Measurements from ENCODE around the gene DDX24. TPM values are rescaled to one million over a fixed set of nuclear protein-coding genes. Genes with fewer than 3 reads are reported as not detected.

DDX24 gene
- polyA plus RNA-seq, 2 donors: 45.6 to 58.3 TPM

DNA sequence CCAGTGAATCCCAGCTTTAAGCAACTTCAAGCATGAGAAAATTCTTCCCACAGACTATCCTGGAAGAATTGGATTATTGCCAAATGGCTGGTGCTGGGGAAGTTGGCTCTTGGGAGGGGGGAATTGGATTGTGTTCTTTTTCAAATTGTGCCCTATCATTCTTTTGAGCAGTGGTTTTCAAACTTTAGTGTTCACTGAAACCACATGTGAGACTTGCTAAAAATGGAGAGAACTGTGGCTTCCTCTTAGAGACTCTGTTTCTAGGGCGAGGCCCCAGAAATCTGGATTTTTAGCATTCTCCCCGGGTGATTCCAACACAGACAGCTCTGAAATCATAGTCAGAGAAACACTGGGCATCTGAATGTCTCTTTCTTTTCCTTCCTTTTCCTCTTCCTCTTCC, 69.2 kb downstream of the DDX24 start:
- Histone ChIP-seq H3K27ac (ENCODE audit: low read depth in 2 of 2, low read length in 1 of 2) (no peak overlapping the region), H3K9me3 (ENCODE audit: control insufficient read depth in 2 of 2, insufficient read depth in 1 of 2, low read depth in 1 of 2, low read length in 1 of 2) (no peaks in the 10 kb centered on the region), H3K27me3 (ENCODE audit: control insufficient read depth in 1 of 2, insufficient read depth in 2 of 2, low read length in 2 of 2) (no peaks in the 10 kb centered on the region), H3K36me3 (ENCODE audit: control insufficient read depth in 2 of 2, insufficient read depth in 2 of 2, low read length in 1 of 2) (no peaks in the 10 kb centered on the region), H3K4me1 (ENCODE audit: control insufficient read depth in 2 of 2, insufficient read depth in 2 of 2, low read length in 1 of 2) (peaks cover 0 to 5% of the 10 kb centered on the region in 2 donors), H3K4me3 (ENCODE audit: low read depth in 1 of 2, low read length in 2 of 2) (no peak overlapping the region)
- WGBS, 2 donors: 53 to 63% methylated on average over 2 of the region's 2 CpGs

GRCh38 chr14:94010625-94011024, 70.4 kb downstream of the DDX24 start:
- no peaks in the 10 kb centered on the region for H3K27me3 ChIP-seq (ENCODE audit: control insufficient read depth in 1 of 2, insufficient read depth in 2 of 2, low read length in 2 of 2)
- H3K27ac ChIP-seq (ENCODE audit: low read depth in 2 of 2, low read length in 1 of 2): no peak overlapping the region
- H3K9me3 ChIP-seq (ENCODE audit: control insufficient read depth in 2 of 2, insufficient read depth in 1 of 2, low read depth in 1 of 2, low read length in 1 of 2): no peaks in the 10 kb centered on the region
- H3K4me3 ChIP-seq (ENCODE audit: low read depth in 1 of 2, low read length in 2 of 2): no peak overlapping the region
- WGBS, 2 donors: 77 to 86% methylated on average over 6 of the region's 6 CpGs
- H3K4me1 ChIP-seq (ENCODE audit: control insufficient read depth in 2 of 2, insufficient read depth in 2 of 2, low read length in 1 of 2): peaks cover 0 to 5% of the 10 kb centered on the region in 2 donors
- H3K36me3 ChIP-seq (ENCODE audit: control insufficient read depth in 2 of 2, insufficient read depth in 2 of 2, low read length in 1 of 2): no peaks in the 10 kb centered on the region

DNA sequence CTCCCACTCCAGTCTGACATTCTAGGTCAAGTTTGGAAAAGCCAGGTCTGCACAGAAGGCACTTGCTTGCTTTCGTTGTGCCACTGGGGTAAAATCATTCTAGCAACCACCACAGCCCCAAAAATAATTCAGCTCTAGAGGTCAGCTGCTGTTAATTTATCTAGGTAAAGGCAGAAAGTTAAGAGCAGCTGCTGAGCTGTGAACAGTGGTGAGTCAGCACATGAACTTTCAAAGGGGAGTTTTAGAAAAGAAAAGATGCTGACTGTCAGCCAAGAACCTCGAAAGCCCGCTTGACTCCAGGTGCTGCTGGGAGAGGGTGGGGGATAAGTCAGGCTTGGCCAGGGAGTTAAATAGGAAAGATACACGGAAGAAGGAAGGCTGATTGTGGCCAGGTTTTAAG, 71.2 kb downstream of the DDX24 start:
- H3K4me3 ChIP-seq (ENCODE audit: low read depth in 1 of 2, low read length in 2 of 2): no peak overlapping the region
- WGBS, 2 donors: 17 to 26% methylated on average over 4 of the region's 4 CpGs
- H3K27me3 ChIP-seq (ENCODE audit: control insufficient read depth in 1 of 2, insufficient read depth in 2 of 2, low read length in 2 of 2): no peaks in the 10 kb centered on the region
- no peaks in the 10 kb centered on the region for H3K36me3 ChIP-seq (ENCODE audit: control insufficient read depth in 2 of 2, insufficient read depth in 2 of 2, low read length in 1 of 2)
- no peak overlapping the region for H3K27ac ChIP-seq (ENCODE audit: low read depth in 2 of 2, low read length in 1 of 2)
- H3K4me1 ChIP-seq (ENCODE audit: control insufficient read depth in 2 of 2, insufficient read depth in 2 of 2, low read length in 1 of 2): peaks cover 0 to 5% of the 10 kb centered on the region in 2 donors
- no peaks in the 10 kb centered on the region for H3K9me3 ChIP-seq (ENCODE audit: control insufficient read depth in 2 of 2, insufficient read depth in 1 of 2, low read depth in 1 of 2, low read length in 1 of 2)

GRCh38 chr14:94008234-94008633, 72.8 kb downstream of the DDX24 start:
- WGBS, 2 donors: 63 to 72% methylated on average over 3 of the region's 3 CpGs
- H3K27me3 ChIP-seq (ENCODE audit: control insufficient read depth in 1 of 2, insufficient read depth in 2 of 2, low read length in 2 of 2): no peaks in the 10 kb centered on the region

GRCh38 chr14:94005324-94006073, 75.5 kb downstream of the DDX24 start:
- no peaks in the 10 kb centered on the region for H3K27me3 ChIP-seq (ENCODE audit: control insufficient read depth in 1 of 2, insufficient read depth in 2 of 2, low read length in 2 of 2)
- no peak overlapping the region for H3K4me3 ChIP-seq (ENCODE audit: low read depth in 1 of 2, low read length in 2 of 2)
- H3K9me3 ChIP-seq (ENCODE audit: control insufficient read depth in 2 of 2, insufficient read depth in 1 of 2, low read depth in 1 of 2, low read length in 1 of 2): no peaks in the 10 kb centered on the region
- H3K36me3 ChIP-seq (ENCODE audit: control insufficient read depth in 2 of 2, insufficient read depth in 2 of 2, low read length in 1 of 2): no peaks in the 10 kb centered on the region
- H3K4me1 ChIP-seq (ENCODE audit: control insufficient read depth in 2 of 2, insufficient read depth in 2 of 2, low read length in 1 of 2): peaks cover 5 to 6% of the 10 kb centered on the region in 2 donors
- WGBS, 2 donors: 47 to 50% methylated on average over 14 of the region's 14 CpGs
- no peak overlapping the region for H3K27ac ChIP-seq (ENCODE audit: low read depth in 2 of 2, low read length in 1 of 2)

More at GRCh38 chr14:94008234-94008633, 72.8 kb downstream of the DDX24 start:
- peaks cover 0 to 5% of the 10 kb centered on the region in 2 donors for H3K4me1 ChIP-seq (ENCODE audit: control insufficient read depth in 2 of 2, insufficient read depth in 2 of 2, low read length in 1 of 2)
- no peaks in the 10 kb centered on the region for H3K36me3 ChIP-seq (ENCODE audit: control insufficient read depth in 2 of 2, insufficient read depth in 2 of 2, low read length in 1 of 2)
- no peak overlapping the region for H3K27ac ChIP-seq (ENCODE audit: low read depth in 2 of 2, low read length in 1 of 2)
- no peaks in the 10 kb centered on the region for H3K9me3 ChIP-seq (ENCODE audit: control insufficient read depth in 2 of 2, insufficient read depth in 1 of 2, low read depth in 1 of 2, low read length in 1 of 2)
- H3K4me3 ChIP-seq (ENCODE audit: low read depth in 1 of 2, low read length in 2 of 2): no peak overlapping the region

- no peak overlapping the region for H3K27ac ChIP-seq (ENCODE audit: low read depth in 2 of 2, low read length in 1 of 2)
- no peaks in the 10 kb centered on the region for H3K36me3 ChIP-seq (ENCODE audit: control insufficient read depth in 2 of 2, insufficient read depth in 2 of 2, low read length in 1 of 2)
- no peak overlapping the region for H3K4me3 ChIP-seq (ENCODE audit: low read depth in 1 of 2, low read length in 2 of 2)
- H3K9me3 ChIP-seq (ENCODE audit: control insufficient read depth in 2 of 2, insufficient read depth in 1 of 2, low read depth in 1 of 2, low read length in 1 of 2): no peaks in the 10 kb centered on the region
- WGBS, 2 donors: 78 to 86% methylated on average over 8 of the region's 8 CpGs
- H3K27me3 ChIP-seq (ENCODE audit: control insufficient read depth in 1 of 2, insufficient read depth in 2 of 2, low read length in 2 of 2): no peaks in the 10 kb centered on the region
- H3K4me1 ChIP-seq (ENCODE audit: control insufficient read depth in 2 of 2, insufficient read depth in 2 of 2, low read length in 1 of 2): peaks cover 5 to 6% of the 10 kb centered on the region in 2 donors
These were observed 77.0 kb downstream of the DDX24 start for GRCh38 chr14:94004015-94004414.

- WGBS, 2 donors: 76 to 94% methylated on average over 4 of the region's 4 CpGs
- Histone ChIP-seq H3K27me3 (ENCODE audit: control insufficient read depth in 1 of 2, insufficient read depth in 2 of 2, low read length in 2 of 2) (no peaks in the 10 kb centered on the region), H3K9me3 (ENCODE audit: control insufficient read depth in 2 of 2, insufficient read depth in 1 of 2, low read depth in 1 of 2, low read length in 1 of 2) (no peaks in the 10 kb centered on the region), H3K36me3 (ENCODE audit: control insufficient read depth in 2 of 2, insufficient read depth in 2 of 2, low read length in 1 of 2) (no peaks in the 10 kb centered on the region), H3K27ac (ENCODE audit: low read depth in 2 of 2, low read length in 1 of 2) (no peak overlapping the region), H3K4me1 (ENCODE audit: control insufficient read depth in 2 of 2, insufficient read depth in 2 of 2, low read length in 1 of 2) (peaks cover 5 to 6% of the 10 kb centered on the region in 2 donors), H3K4me3 (ENCODE audit: low read depth in 1 of 2, low read length in 2 of 2) (no peak overlapping the region)
These were observed 77.6 kb downstream of the DDX24 start for GRCh38 chr14:94003397-94003796.

- Histone ChIP-seq H3K4me1 (ENCODE audit: control insufficient read depth in 2 of 2, insufficient read depth in 2 of 2, low read length in 1 of 2) (peaks cover 5 to 6% of the 10 kb centered on the region in 2 donors), H3K27ac (ENCODE audit: low read depth in 2 of 2, low read length in 1 of 2) (no peak overlapping the region), H3K4me3 (ENCODE audit: low read depth in 1 of 2, low read length in 2 of 2) (no peak overlapping the region), H3K36me3 (ENCODE audit: control insufficient read depth in 2 of 2, insufficient read depth in 2 of 2, low read length in 1 of 2) (no peaks in the 10 kb centered on the region), H3K9me3 (ENCODE audit: control insufficient read depth in 2 of 2, insufficient read depth in 1 of 2, low read depth in 1 of 2, low read length in 1 of 2) (no peaks in the 10 kb centered on the region), H3K27me3 (ENCODE audit: control insufficient read depth in 1 of 2, insufficient read depth in 2 of 2, low read length in 2 of 2) (no peaks in the 10 kb centered on the region)
- WGBS, 2 donors: 38 to 44% methylated on average over 26 of the region's 26 CpGs
These were observed 79.3 kb downstream of the DDX24 start for GRCh38 chr14:94001501-94002396.

- H3K27me3 ChIP-seq (ENCODE audit: control insufficient read depth in 1 of 2, insufficient read depth in 2 of 2, low read length in 2 of 2): no peaks in the 10 kb centered on the region
- no peak overlapping the region for H3K27ac ChIP-seq (ENCODE audit: low read depth in 2 of 2, low read length in 1 of 2)
- H3K4me3 ChIP-seq (ENCODE audit: low read depth in 1 of 2, low read length in 2 of 2): no peak overlapping the region
- no peaks in the 10 kb centered on the region for H3K36me3 ChIP-seq (ENCODE audit: control insufficient read depth in 2 of 2, insufficient read depth in 2 of 2, low read length in 1 of 2)
- H3K4me1 ChIP-seq (ENCODE audit: control insufficient read depth in 2 of 2, insufficient read depth in 2 of 2, low read length in 1 of 2): peaks cover 5 to 6% of the 10 kb centered on the region in 2 donors
- no peaks in the 10 kb centered on the region for H3K9me3 ChIP-seq (ENCODE audit: control insufficient read depth in 2 of 2, insufficient read depth in 1 of 2, low read depth in 1 of 2, low read length in 1 of 2)
- WGBS, 2 donors: 44 to 72% methylated on average over 7 to 13 of the region's 13 CpGs
These were observed 80.0 kb downstream of the DDX24 start for GRCh38 chr14:94001016-94001415.

All from esophagus (tissue), 2 donors.